ENCODE measurements around the gene PAX3.

DNA sequence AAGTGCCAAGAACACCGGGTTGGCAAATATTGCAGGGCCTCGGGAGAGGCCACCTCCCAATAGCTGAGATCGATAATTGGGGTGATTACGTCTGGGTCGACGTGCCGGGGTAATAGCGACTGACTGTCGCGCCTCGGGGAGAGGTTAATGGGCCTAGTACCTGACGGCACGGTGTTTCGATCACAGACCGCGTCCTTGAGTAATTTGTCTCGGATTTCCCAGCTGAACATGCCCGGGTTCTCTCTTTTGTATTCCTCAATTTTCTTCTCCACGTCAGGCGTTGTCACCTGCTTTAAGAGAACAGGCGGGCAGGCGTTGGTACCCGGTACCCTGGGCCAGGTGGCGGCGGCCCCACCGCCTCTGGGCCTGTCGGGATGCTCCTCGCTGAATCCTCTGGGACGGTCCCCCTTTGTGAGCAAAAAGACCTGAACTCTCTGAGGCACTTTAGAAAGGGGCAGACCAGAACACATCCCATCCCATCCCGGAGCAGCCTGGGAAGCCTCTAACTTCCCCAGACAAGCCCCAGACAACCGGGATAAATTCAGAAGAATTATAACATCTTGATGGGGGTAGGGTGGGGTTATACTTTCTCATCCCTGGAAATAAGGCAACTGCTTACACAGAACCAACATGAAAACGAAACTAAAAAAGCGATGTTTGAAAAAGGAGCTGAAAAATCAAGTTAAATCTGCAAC lies 3.3 kb downstream of the PAX3 start:
- TF ChIP-seq POLR2AphosphoS5 (IDR thresholded peaks at IDR 0.05; ENCODE audit: borderline replicate concordance, low read depth, low read length), result no peak
- TF ChIP-seq EZH2 (IDR thresholded peaks at IDR 0.05), result no peak
- no peak for TF ChIP-seq FOXP2 (optimal IDR thresholded peaks at IDR 0.05; ENCODE audit: control extremely low read depth, extremely low read length, insufficient read depth)
